HEK293T (cell line): ENCODE data around the gene PALLD.

Experiments
- ARNT ChIP-seq: fragments of 450-650 bp; IDR thresholded peaks from 2 replicates; pipeline ENCODE4 v1.6.1; 2017; ENCODE audit warnings: mild to moderate bottlenecking
- BHLHE40 ChIP-seq: fragments of 450-650 bp; IDR thresholded peaks from 2 replicates; pipeline ENCODE4 v1.6.1; 2016; ENCODE audit warnings: mild to moderate bottlenecking, moderate library complexity, borderline replicate concordance
- ELF4 ChIP-seq: fragments of 450-650 bp; IDR thresholded peaks from 2 replicates; pipeline ENCODE4 v1.6.1; 2017; ENCODE audit warnings: antibody characterized with exemption
- FOXA1 ChIP-seq: fragments of 450-650 bp; IDR thresholded peaks from 2 replicates; pipeline ENCODE4 v1.6.1; 2016; ENCODE audit warnings: mild to moderate bottlenecking
- FOXK2 ChIP-seq: fragments of 450-650 bp; IDR thresholded peaks from 2 replicates; pipeline ENCODE4 v1.6.1; 2016; ENCODE audit warnings: mild to moderate bottlenecking
- FOXM1 ChIP-seq: fragments of 450-650 bp; IDR thresholded peaks from 2 replicates; pipeline ENCODE4 v1.6.1; 2017; ENCODE audit warnings: mild to moderate bottlenecking, borderline replicate concordance
- HDGF ChIP-seq: fragments of 450-650 bp; IDR thresholded peaks from 2 replicates; pipeline ENCODE4 v1.6.1; 2017; ENCODE audit warnings: antibody characterized with exemption, borderline replicate concordance
- NFRKB ChIP-seq: fragments of 450-650 bp; IDR thresholded peaks from 2 replicates; pipeline ENCODE4 v1.6.1; 2016; ENCODE audit warnings: mild to moderate bottlenecking, moderate library complexity
- PKNOX1 ChIP-seq: fragments of 450-650 bp; IDR thresholded peaks from 2 replicates; pipeline ENCODE4 v1.6.1; 2016
- SP1 ChIP-seq: fragments of 450-650 bp; IDR thresholded peaks from 2 replicates; pipeline ENCODE4 v1.6.1; 2017
- SUZ12 ChIP-seq: fragments of 450-650 bp; IDR thresholded peaks from 2 replicates; pipeline ENCODE4 v1.6.1; 2016; ENCODE audit warnings: mild to moderate bottlenecking
- TARDBP ChIP-seq: fragments of 450-650 bp; IDR thresholded peaks from 2 replicates; pipeline ENCODE4 v1.6.1; 2016

GRCh38 chr4:168787801-168788595, 291.1 kb downstream of the PALLD start:
- no peak for TF ChIP-seq FOXM1
- TF ChIP-seq FOXA1, result no peak
- TF ChIP-seq SP1, result no peak
- TF ChIP-seq HDGF, result no peak
- TF ChIP-seq SUZ12, result no peak
- no peak for TF ChIP-seq FOXK2
- TF ChIP-seq TARDBP, result no peak
- no peak for TF ChIP-seq BHLHE40
- no peak for TF ChIP-seq ELF4
- TF ChIP-seq PKNOX1, result no peak
- TF ChIP-seq NFRKB, result no peak
- no peak for TF ChIP-seq ARNT
